CD4-positive, alpha-beta T cell treated with Interleukin-21 for 1 hour (primary cell): Measurements from ENCODE around the gene NFATC2.
A peak's percentile ranks its signal among the peaks of the same experiment; 100 is the strongest.

Experiments used
- DNase-seq: peaks from one replicate; pipeline ENCODE4 v3.0.0-alpha.2; 2020

Gene NFATC2

GRCh38 chr20:51426718-51427650, 115.5 kb downstream of the NFATC2 start:
- no peak for DNase-seq

GRCh38 chr20:51425347-51426106, 117.0 kb downstream of the NFATC2 start:
- no peak for DNase-seq

- DNase-seq = no peak
These were observed 118.0 kb downstream of the NFATC2 start for GRCh38 chr20:51424270-51425117.

GRCh38 chr20:51423810-51424209, 118.7 kb downstream of the NFATC2 start:
- DNase-seq = no peak

GRCh38 chr20:51423290-51423667, 119.2 kb downstream of the NFATC2 start:
- DNase-seq = no peak

GRCh38 chr20:51422514-51423289, 119.8 kb downstream of the NFATC2 start:
- no peak for DNase-seq

GRCh38 chr20:51420805-51421204, 121.7 kb downstream of the NFATC2 start:
- DNase-seq = no peak

GRCh38 chr20:51420111-51420510, 122.4 kb downstream of the NFATC2 start:
- no peak for DNase-seq

- no peak for DNase-seq
These were observed 122.9 kb downstream of the NFATC2 start for GRCh38 chr20:51419646-51420045.

GRCh38 chr20:51419231-51419630, 123.3 kb downstream of the NFATC2 start:
- DNase-seq = no peak

GRCh38 chr20:51418137-51418529, 124.4 kb downstream of the NFATC2 start:
- DNase-seq = no peak

GRCh38 chr20:51417250-51418136, 125.0 kb downstream of the NFATC2 start:
- peak; percentile 60 for DNase-seq

GRCh38 chr20:51416532-51417249, 125.8 kb downstream of the NFATC2 start:
- peak; percentile 57 for DNase-seq

- no peak for DNase-seq
These were observed 128.7 kb downstream of the NFATC2 start for GRCh38 chr20:51413857-51414256.

GRCh38 chr20:51412951-51413481, 129.5 kb downstream of the NFATC2 start:
- DNase-seq = no peak

- no peak for DNase-seq
These were observed 130.1 kb downstream of the NFATC2 start for GRCh38 chr20:51412333-51412871.

- no peak for DNase-seq
These were observed 130.6 kb downstream of the NFATC2 start for GRCh38 chr20:51411870-51412269.

GRCh38 chr20:51410586-51411325, 131.8 kb downstream of the NFATC2 start:
- no peak for DNase-seq
